Activated naive CD8-positive, alpha-beta T cell (primary cell): ENCODE measurements around the gene SUPT3H.
"Not testable (repeated sequence)": the region's sequence is repeated elsewhere in the genome, so short reads cannot be mapped to it uniquely, and the experiment has no call there.

Experiments
- H3K27ac Mint-ChIP-seq: one replicate; pipeline ENCODE4 v1.8.0; 2021; ENCODE audit warnings: mixed read lengths
- H3K27me3 Mint-ChIP-seq: one replicate; pipeline ENCODE4 v1.8.0; 2021; ENCODE audit warnings: mixed read lengths
- H3K36me3 Mint-ChIP-seq: one replicate; pipeline ENCODE4 v1.8.0; 2021; ENCODE audit warnings: mixed read lengths
- H3K4me1 Mint-ChIP-seq: one replicate; pipeline ENCODE4 v1.8.0; 2021; ENCODE audit warnings: low read depth, mixed read lengths
- H3K4me3 Mint-ChIP-seq: one replicate; pipeline ENCODE4 v1.8.0; 2021; ENCODE audit warnings: mild to moderate bottlenecking, mixed read lengths
- H3K9me3 Mint-ChIP-seq: one replicate; pipeline ENCODE4 v1.8.0; 2021; ENCODE audit warnings: low read depth, mixed read lengths

Gene SUPT3H

DNA sequence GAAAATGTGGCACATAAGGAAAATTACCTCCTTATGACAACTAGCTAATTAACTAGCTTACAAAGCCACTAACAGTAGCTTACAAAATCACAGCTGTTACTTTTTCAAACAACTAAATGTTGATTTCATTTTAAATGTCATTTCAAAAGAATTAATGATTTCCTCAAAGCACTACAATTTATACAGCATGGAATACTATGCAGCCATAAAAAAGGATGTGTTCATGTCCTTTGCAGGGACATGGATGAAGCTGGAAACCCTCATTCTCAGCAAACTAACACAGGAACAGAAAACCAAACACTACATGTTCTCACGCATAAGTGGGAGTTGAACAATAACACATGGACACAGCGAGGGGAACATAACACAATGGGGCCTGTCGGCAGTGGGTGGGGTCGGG is 100.0 kb downstream of the SUPT3H start:
- peaks cover 23% of the 10 kb centered on the region for H3K36me3 Mint-ChIP-seq

DNA sequence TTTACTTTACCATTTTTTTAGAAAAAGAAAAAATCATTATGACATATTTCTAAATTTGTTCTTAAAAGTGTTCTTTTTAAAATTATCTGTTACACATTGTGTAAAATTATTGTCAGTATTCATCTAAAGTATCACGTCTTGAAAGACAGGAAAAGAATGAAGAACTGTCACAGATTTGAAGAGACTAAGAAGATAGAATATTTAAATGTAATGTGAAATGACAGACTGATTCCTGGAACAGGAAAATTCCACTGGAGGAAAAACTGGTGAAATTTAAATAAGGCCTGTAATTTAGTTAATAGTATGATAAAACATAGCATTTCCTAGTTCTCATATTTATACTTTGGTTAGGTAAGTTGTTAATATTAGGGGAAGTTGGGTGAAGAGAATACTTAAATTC is 102.4 kb downstream of the SUPT3H start:
- Mint-ChIP-seq H3K4me3 (no peak overlapping the region), H3K4me1 (peaks cover 10% of the 10 kb centered on the region), H3K9me3 (peaks cover 8% of the 10 kb centered on the region), H3K36me3 (peaks cover 30% of the 10 kb centered on the region), H3K27me3 (no peaks in the 10 kb centered on the region), H3K27ac (no peak overlapping the region)

More for the DNA sequence above, 100.0 kb downstream of the SUPT3H start:
- not testable (repeated sequence) for H3K4me1 Mint-ChIP-seq, H3K27ac Mint-ChIP-seq, H3K4me3 Mint-ChIP-seq, H3K27me3 Mint-ChIP-seq
- peaks cover 13% of the 10 kb centered on the region for H3K9me3 Mint-ChIP-seq

DNA sequence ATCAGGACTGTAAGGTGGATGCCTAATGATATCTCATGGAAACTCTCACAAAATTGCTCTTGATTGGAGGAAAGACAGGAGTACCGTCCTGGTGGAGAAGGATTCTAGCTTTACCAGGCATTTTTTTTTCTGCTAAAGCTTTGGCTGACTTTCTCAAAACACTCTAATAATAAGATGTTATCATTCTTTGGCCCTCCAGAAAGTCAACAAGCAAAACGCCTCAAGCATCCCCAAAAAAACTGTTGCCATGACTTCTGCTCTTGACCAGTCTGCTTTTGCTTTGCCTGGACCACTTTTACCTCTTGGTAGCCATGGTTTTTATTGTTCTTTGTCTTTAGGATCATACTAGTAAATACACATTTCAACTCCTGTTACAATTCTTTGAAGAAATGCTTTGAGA is 105.1 kb downstream of the SUPT3H start:
- Mint-ChIP-seq H3K27ac (no peak overlapping the region), H3K4me3 (no peak overlapping the region), H3K27me3 (no peaks in the 10 kb centered on the region), H3K4me1 (peaks cover 6% of the 10 kb centered on the region), H3K9me3 (no peaks in the 10 kb centered on the region), H3K36me3 (peaks cover 21% of the 10 kb centered on the region)

DNA sequence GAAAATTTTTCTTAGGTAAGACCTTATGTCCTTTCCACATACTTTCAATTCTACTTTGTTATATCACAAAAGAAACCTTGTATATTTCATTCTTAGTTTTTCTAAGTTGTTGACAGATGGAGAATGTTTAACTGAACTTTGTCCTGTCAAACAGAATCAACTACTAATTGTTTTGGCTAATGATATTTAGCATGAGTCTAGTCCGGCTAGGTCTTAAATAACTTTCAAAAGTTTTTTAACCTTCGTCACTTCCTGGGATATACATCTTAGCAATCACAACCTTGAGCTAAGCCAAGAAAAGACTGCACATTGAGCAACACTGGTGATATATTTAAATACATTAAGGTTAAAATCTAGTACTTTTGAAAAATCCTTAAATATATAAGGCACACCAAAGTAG is 112.5 kb downstream of the SUPT3H start:
- H3K9me3 Mint-ChIP-seq, result peaks cover 6% of the 10 kb centered on the region
- no peak overlapping the region for H3K4me3 Mint-ChIP-seq
- peaks cover 28% of the 10 kb centered on the region for H3K4me1 Mint-ChIP-seq
- H3K27ac Mint-ChIP-seq, result no peak overlapping the region
- H3K27me3 Mint-ChIP-seq, result no peaks in the 10 kb centered on the region
- peaks cover 20% of the 10 kb centered on the region for H3K36me3 Mint-ChIP-seq

DNA sequence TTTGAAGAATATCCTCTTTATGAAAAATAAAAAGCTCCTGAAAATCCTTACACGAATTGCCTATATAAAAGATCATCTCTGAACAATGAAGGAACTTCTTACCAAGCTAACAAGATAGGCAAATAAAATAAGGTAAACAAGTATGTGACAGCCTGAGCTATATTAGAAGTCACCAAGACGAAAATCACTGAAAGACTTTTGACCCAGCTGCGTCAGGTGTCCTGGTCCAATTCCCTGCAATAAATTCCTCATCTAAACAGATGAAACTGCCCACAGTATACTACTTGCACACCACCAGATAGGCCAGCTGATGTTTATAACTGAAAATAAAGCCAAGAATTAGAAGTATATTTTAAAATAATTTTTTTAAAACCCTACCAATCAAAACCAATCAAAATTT is 117.0 kb downstream of the SUPT3H start:
- Mint-ChIP-seq H3K36me3 (peaks cover 20% of the 10 kb centered on the region), H3K27ac (no peak overlapping the region), H3K4me3 (no peak overlapping the region), H3K9me3 (peaks cover 6% of the 10 kb centered on the region), H3K4me1 (peaks cover 28% of the 10 kb centered on the region), H3K27me3 (no peaks in the 10 kb centered on the region)

DNA sequence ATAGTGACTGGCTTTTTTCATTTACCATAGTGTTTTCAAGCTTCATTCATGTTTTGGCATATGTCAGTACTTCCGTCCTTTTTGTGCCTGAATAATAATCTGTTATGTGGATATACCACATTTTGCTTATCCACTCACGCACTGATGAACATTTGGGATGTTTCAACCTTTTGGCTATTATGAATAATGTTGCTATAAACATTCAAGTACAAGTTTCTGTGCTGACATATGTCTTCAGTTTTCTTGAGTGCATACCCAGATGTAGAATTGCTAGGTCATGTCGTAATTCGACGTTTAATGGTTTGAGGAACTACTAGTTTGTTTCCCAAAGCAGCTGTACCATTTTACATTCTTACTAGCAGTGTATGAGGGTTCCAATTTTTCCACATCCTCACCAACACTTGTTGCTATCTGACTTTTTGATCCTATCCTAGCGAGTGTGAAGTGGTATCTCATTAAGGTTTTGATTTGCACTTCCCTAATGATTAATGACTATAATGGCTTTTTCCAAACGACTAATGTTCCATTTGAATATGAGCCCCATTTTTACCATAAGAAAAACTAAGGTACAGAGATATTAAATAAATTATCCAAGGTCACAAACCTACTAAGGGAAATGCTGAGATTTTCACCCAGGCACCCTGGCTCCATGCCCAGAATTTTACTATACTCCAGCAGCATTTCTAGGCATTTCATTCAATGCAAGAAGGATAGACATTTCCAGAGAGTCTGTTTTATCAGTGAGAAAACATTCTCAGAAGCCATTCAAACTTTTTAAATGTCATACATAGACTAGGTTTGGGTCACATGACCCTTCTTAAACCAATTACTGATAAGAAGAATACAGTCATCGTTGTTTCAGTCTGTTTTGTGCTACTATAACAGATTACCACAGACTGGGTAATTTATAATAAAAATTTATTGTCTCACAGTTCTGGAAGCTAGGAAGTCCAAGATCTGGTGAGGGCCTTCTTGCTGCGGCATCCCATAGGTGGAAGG is 120.7 kb downstream of the SUPT3H start:
- Mint-ChIP-seq H3K27me3 (no peaks in the 10 kb centered on the region), H3K9me3 (peaks cover 6% of the 10 kb centered on the region), H3K36me3 (peaks cover 5% of the 10 kb centered on the region), H3K4me3 (no peak overlapping the region), H3K4me1 (peaks cover 18% of the 10 kb centered on the region), H3K27ac (no peak overlapping the region)

DNA sequence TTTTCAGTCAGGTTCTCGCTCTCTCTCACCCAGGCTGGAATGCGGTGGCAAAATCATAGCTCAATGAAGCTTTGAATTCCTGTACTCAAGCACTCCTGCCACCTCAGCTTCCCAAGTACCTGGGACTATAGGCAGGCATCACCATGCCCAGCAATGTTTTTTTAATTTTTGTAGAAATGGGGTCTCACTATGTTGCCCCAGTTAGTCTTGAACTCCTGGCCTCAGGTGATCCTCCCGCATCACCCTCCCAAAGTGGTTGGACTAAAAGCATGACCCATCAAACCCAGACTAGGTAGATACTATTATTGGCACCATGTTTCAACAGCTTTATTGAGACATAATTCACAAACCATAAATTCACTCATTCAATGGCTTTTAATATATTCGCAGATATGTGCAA is 122.3 kb downstream of the SUPT3H start:
- peaks cover 21% of the 10 kb centered on the region for H3K4me1 Mint-ChIP-seq

DNA sequence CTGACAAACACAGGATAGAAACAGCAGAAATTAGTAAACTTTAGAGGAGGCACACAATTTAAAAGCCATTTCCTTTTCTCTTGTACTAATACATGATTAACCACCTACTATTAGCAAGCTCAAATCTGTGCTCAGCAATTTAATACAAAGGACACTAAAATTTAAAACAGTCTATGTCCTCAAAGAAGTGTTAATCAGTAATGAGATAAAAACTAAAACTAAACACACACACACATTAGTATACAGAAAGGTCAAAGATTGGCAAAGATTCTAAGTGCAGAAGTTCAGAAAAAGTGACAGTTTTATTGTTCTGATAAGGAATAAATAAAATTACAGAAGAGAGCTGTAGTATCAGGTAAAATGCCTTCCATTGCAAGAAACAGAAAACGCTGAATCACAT is 123.5 kb downstream of the SUPT3H start:
- no peaks in the 10 kb centered on the region for H3K27me3 Mint-ChIP-seq
- peaks cover 28% of the 10 kb centered on the region for H3K4me1 Mint-ChIP-seq
- H3K4me3 Mint-ChIP-seq, result no peak overlapping the region
- no peak overlapping the region for H3K27ac Mint-ChIP-seq
- H3K9me3 Mint-ChIP-seq, result no peaks in the 10 kb centered on the region
- H3K36me3 Mint-ChIP-seq, result peaks cover 2% of the 10 kb centered on the region

More for the DNA sequence above, 122.3 kb downstream of the SUPT3H start:
- peaks cover 2% of the 10 kb centered on the region for H3K36me3 Mint-ChIP-seq
- H3K4me3 Mint-ChIP-seq, result no peak overlapping the region
- H3K9me3 Mint-ChIP-seq, result no peaks in the 10 kb centered on the region
- H3K27ac Mint-ChIP-seq, result no peak overlapping the region
- no peaks in the 10 kb centered on the region for H3K27me3 Mint-ChIP-seq

DNA sequence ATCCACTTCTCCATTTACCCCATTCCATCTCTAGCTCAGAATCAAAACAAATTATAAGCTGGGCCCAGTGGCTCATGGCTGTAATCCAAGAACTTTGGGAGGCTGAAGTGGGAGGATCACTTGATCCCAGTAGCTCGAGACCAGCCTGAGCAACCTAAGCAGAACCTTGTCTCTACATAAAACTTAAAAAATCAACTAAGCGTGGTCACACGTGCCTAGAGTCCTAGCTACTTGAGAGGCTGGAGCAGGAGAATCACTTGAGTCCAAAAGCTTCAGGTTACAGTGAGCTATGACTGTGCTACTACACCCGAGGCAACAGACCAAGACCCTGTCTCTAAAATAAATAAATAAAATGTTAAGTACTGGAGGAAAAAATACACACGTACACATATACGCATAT is 124.3 kb downstream of the SUPT3H start:
- Mint-ChIP-seq H3K27ac (no peak overlapping the region), H3K36me3 (peaks cover 4% of the 10 kb centered on the region), H3K9me3 (no peaks in the 10 kb centered on the region), H3K4me1 (peaks cover 31% of the 10 kb centered on the region), H3K27me3 (no peaks in the 10 kb centered on the region), H3K4me3 (no peak overlapping the region)

DNA sequence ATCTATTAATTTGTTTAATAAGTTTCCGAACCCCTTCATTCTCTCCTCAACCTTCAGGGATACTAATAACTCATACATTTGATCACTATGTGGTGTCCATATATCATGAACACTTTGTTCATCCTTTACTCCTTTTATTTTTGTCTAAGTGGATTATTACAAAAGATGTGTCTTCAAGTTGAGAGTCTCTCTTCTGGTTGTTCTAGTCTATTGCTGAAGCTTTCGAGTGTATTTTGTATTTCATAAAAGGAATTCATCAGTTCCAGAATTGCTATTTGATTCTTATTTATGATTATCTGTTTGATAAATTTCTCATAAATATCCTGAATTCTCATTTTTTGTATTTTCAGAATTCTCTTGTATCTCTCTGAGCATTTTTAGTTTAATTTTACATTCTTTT is 146.1 kb downstream of the SUPT3H start:
- no peak overlapping the region for H3K4me3 Mint-ChIP-seq

DNA sequence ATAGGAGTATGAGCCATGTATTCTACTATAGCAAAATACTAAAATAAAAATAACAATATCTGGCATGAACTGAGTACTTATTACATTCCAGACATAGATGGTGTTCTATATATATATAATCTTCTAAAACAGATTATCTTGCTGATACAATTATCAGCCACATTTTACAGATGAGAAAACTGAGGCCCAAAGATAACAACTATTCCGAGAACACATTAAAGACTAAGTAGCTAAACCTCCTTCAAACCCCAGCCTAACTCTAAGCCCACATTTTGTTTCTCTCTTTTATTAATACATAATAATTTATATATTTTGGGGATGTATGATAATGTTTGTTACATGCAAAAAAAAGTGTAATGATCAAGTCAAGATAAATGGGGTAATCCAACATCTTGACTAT is 148.3 kb downstream of the SUPT3H start:
- H3K36me3 Mint-ChIP-seq, result peaks cover 21% of the 10 kb centered on the region
- no peaks in the 10 kb centered on the region for H3K27me3 Mint-ChIP-seq
- H3K4me3 Mint-ChIP-seq, result no peak overlapping the region
- H3K4me1 Mint-ChIP-seq, result peaks cover 2% of the 10 kb centered on the region
- H3K9me3 Mint-ChIP-seq, result peaks cover 13% of the 10 kb centered on the region
- H3K27ac Mint-ChIP-seq, result no peak overlapping the region

More for the DNA sequence above, 146.1 kb downstream of the SUPT3H start:
- Mint-ChIP-seq H3K27me3 (no peaks in the 10 kb centered on the region), H3K36me3 (peaks cover 21% of the 10 kb centered on the region), H3K4me1 (peaks cover 5% of the 10 kb centered on the region), H3K9me3 (peaks cover 13% of the 10 kb centered on the region), H3K27ac (no peak overlapping the region)

DNA sequence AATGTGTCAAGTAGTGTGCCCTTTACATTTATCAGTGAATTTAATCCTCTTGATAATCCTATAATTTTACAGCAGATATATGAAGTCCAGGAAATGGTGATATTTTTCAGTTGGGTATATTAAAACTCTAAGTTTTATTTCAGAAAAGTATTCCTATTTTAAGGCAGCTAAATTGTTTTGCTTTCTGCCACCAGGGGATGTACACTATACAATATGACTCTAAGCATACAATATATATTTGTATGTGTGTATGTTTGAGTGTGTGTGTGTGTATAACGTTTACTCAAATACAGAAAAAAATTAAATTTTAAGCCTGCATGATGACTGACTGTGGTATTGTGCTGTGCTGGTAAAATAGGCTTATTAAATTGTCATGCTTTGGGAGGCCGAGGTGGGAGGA is 151.7 kb downstream of the SUPT3H start:
- Mint-ChIP-seq H3K27ac (no peak overlapping the region), H3K27me3 (no peaks in the 10 kb centered on the region), H3K4me3 (no peak overlapping the region), H3K9me3 (peaks cover 7% of the 10 kb centered on the region), H3K4me1 (peaks cover 2% of the 10 kb centered on the region), H3K36me3 (peaks cover 10% of the 10 kb centered on the region)

DNA sequence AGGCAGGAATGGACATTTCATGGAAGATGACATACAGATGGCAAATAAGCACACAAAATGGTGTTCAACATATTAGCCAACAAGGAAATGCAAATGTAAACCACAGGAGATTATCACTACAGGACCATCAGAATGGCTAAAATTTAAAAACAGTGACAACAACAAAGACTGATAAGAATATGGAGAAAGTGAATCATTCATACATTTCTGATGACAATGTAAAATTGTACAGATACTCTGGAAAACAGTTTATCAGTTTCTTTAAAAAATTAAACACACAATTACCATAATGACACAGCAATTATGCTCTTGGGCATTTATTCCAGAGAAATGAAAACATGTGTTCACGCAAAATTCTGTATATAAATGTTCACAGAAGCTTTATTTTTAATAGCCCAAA is 155.4 kb downstream of the SUPT3H start:
- Mint-ChIP-seq H3K4me3 (no peak overlapping the region), H3K27me3 (no peaks in the 10 kb centered on the region), H3K4me1 (peaks cover 8% of the 10 kb centered on the region)

DNA sequence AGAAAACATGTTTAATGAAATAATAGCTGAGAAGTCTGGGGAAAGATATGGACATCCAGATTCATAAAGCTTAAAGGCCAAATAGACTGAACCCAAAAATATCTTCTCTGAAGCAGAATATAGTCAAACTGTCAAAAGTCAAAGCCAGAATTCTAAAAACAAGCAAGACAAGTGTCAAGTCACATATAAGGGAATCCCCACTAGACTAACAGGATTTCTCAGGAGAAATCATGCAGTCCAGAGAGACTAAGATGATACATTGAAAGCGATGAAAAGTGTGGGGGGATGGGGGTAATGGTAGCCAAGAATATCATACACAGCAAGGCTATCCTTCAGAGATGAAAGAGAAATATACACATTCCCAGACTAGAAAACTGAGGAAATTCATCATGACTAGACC is 162.0 kb downstream of the SUPT3H start:
- Mint-ChIP-seq H3K4me1 (peaks cover 15% of the 10 kb centered on the region), H3K36me3 (peaks cover 20% of the 10 kb centered on the region), H3K9me3 (peaks cover 5% of the 10 kb centered on the region), H3K4me3 (no peak overlapping the region), H3K27ac (no peak overlapping the region), H3K27me3 (no peaks in the 10 kb centered on the region)

More for the DNA sequence above, 155.4 kb downstream of the SUPT3H start:
- H3K27ac Mint-ChIP-seq, result no peak overlapping the region
- peaks cover 3% of the 10 kb centered on the region for H3K9me3 Mint-ChIP-seq
- peaks cover 3% of the 10 kb centered on the region for H3K36me3 Mint-ChIP-seq

DNA sequence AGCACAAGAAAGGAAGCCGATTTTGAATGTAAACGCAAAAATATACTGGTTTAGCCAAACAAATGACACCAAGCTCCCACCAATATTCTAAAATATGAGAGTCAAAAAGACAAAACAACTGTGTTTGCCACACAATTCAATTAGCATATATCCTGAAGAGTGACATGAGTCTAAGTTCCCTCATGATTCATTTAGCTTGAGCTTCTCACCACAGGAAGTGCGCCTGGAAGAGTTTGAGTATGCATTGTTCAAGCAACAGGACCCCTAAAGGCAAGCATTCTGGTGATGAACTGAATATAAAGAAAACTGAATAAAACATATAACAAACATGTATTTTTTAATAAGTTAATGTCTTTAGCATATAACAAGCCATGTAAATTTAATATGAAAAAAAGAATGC is 164.8 kb downstream of the SUPT3H start:
- peaks cover 32% of the 10 kb centered on the region for H3K36me3 Mint-ChIP-seq
- H3K27ac Mint-ChIP-seq, result peak overlapping the region; percentile 54
- no peak overlapping the region for H3K4me3 Mint-ChIP-seq
- H3K4me1 Mint-ChIP-seq, result peaks cover 24% of the 10 kb centered on the region
- peaks cover 12% of the 10 kb centered on the region for H3K9me3 Mint-ChIP-seq
- no peaks in the 10 kb centered on the region for H3K27me3 Mint-ChIP-seq

DNA sequence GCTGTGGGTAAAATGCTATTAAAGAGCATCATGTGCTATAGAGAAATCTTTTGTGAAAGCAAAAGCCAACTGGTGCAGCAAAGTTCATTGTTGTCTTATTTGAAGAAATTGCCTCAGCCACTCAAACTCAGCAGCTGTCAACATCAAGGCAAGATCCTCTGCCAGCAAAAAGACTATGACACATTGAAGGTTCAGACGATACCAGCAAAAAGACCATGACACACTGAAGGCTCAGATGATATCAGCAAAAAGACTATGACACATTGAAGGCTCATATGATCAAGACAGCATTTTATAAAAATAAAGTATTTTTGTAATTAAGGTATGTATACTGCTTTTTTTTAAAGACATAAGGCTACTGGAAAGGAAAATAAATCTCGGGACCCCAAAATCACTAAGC is 168.0 kb downstream of the SUPT3H start:
- H3K27ac Mint-ChIP-seq, result peak overlapping the region; percentile 61

More for the DNA sequence above, 168.0 kb downstream of the SUPT3H start:
- Mint-ChIP-seq H3K36me3 (peaks cover 33% of the 10 kb centered on the region), H3K4me1 (peaks cover 33% of the 10 kb centered on the region), H3K4me3 (no peak overlapping the region), H3K9me3 (peaks cover 19% of the 10 kb centered on the region), H3K27me3 (no peaks in the 10 kb centered on the region)
